Progenitor cell of endocrine pancreas (in vitro differentiated cells): ENCODE results near the gene SIRT3. TPM values are rescaled to one million over a fixed set of nuclear protein-coding genes. Genes with fewer than 3 reads are reported as not detected.

Experiments
- DNase-seq: peaks from one replicate; pipeline ENCODE4 v3.0.0; 2021; ENCODE audit warnings: low spot score; ENCODE audit not compliant: unreplicated experiment
- H3K27ac Mint-ChIP-seq: 2 replicates; pipeline ENCODE4 v1.8.0; 2021; ENCODE audit warnings: mild to moderate bottlenecking, moderate library complexity, mixed read lengths
- H3K27me3 Mint-ChIP-seq: 2 replicates; pipeline ENCODE4 v1.8.0; 2021; ENCODE audit warnings: mixed read lengths
- H3K36me3 Mint-ChIP-seq: 2 replicates; pipeline ENCODE4 v1.8.0; 2022; ENCODE audit warnings: mixed read lengths; ENCODE audit not compliant: insufficient read depth
- H3K4me1 Mint-ChIP-seq: 2 replicates; pipeline ENCODE4 v1.8.0; 2021; ENCODE audit warnings: low read depth, mixed read lengths
- H3K4me3 Mint-ChIP-seq: 2 replicates; pipeline ENCODE4 v1.8.0; 2021; ENCODE audit warnings: low read depth, mild to moderate bottlenecking, moderate library complexity, mixed read lengths
- H3K9me3 Mint-ChIP-seq: 2 replicates; pipeline ENCODE4 v1.8.0; 2021; ENCODE audit warnings: low read depth, mixed read lengths
- total RNA-seq: library from RNA; stranded (reverse); gene quantifications from 2 replicates; pipeline ENCODE4 v1.2.1, GENCODE V29; 2021
- TF ChIP-seq, protein P1 (sequence below): fragments of 200-600 bp; sonication (generic); IDR thresholded peaks from one replicate; pipeline ENCODE4 v1.5.0; 2021; ENCODE audit warnings: antibody characterized with exemption, mild to moderate bottlenecking; ENCODE audit not compliant: unreplicated experiment

Gene SIRT3
- total RNA-seq, 1 donor from 2014 or later, result 27.0 TPM

- no peak overlapping the region for H3K27ac Mint-ChIP-seq
- H3K4me3 Mint-ChIP-seq, result no peak overlapping the region
- no peaks in the 10 kb centered on the region for H3K27me3 Mint-ChIP-seq
- DNase-seq, result no peak
- H3K4me1 Mint-ChIP-seq, result peaks cover 8% of the 10 kb centered on the region
- TF ChIP-seq, protein P1, sequence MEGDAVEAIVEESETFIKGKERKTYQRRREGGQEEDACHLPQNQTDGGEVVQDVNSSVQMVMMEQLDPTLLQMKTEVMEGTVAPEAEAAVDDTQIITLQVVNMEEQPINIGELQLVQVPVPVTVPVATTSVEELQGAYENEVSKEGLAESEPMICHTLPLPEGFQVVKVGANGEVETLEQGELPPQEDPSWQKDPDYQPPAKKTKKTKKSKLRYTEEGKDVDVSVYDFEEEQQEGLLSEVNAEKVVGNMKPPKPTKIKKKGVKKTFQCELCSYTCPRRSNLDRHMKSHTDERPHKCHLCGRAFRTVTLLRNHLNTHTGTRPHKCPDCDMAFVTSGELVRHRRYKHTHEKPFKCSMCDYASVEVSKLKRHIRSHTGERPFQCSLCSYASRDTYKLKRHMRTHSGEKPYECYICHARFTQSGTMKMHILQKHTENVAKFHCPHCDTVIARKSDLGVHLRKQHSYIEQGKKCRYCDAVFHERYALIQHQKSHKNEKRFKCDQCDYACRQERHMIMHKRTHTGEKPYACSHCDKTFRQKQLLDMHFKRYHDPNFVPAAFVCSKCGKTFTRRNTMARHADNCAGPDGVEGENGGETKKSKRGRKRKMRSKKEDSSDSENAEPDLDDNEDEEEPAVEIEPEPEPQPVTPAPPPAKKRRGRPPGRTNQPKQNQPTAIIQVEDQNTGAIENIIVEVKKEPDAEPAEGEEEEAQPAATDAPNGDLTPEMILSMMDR, result no peak
- H3K9me3 Mint-ChIP-seq, result no peaks in the 10 kb centered on the region
- H3K36me3 Mint-ChIP-seq, result peaks cover 1% of the 10 kb centered on the region
Observed at GRCh38 chr11:203056-203944, 32.8 kb downstream of the SIRT3 start.

GRCh38 chr11:202490-202889 lies 33.7 kb downstream of the SIRT3 start:
- DNase-seq, result no peak
- TF ChIP-seq, protein P1, result no peak
- H3K27ac Mint-ChIP-seq, result no peak overlapping the region
- peaks cover 5% of the 10 kb centered on the region for H3K4me1 Mint-ChIP-seq
- H3K4me3 Mint-ChIP-seq, result no peak overlapping the region
- peaks cover 1% of the 10 kb centered on the region for H3K36me3 Mint-ChIP-seq
- H3K27me3 Mint-ChIP-seq, result no peaks in the 10 kb centered on the region
- H3K9me3 Mint-ChIP-seq, result no peaks in the 10 kb centered on the region

- Mint-ChIP-seq H3K27me3 (no peaks in the 10 kb centered on the region), H3K36me3 (peaks cover 1% of the 10 kb centered on the region), H3K4me3 (no peak overlapping the region), H3K9me3 (no peaks in the 10 kb centered on the region), H3K27ac (no peak overlapping the region), H3K4me1 (peaks cover 5% of the 10 kb centered on the region)
- TF ChIP-seq, protein P1, result no peak
- DNase-seq, result no peak
Observed at GRCh38 chr11:201966-202365, 34.2 kb downstream of the SIRT3 start.

DNA sequence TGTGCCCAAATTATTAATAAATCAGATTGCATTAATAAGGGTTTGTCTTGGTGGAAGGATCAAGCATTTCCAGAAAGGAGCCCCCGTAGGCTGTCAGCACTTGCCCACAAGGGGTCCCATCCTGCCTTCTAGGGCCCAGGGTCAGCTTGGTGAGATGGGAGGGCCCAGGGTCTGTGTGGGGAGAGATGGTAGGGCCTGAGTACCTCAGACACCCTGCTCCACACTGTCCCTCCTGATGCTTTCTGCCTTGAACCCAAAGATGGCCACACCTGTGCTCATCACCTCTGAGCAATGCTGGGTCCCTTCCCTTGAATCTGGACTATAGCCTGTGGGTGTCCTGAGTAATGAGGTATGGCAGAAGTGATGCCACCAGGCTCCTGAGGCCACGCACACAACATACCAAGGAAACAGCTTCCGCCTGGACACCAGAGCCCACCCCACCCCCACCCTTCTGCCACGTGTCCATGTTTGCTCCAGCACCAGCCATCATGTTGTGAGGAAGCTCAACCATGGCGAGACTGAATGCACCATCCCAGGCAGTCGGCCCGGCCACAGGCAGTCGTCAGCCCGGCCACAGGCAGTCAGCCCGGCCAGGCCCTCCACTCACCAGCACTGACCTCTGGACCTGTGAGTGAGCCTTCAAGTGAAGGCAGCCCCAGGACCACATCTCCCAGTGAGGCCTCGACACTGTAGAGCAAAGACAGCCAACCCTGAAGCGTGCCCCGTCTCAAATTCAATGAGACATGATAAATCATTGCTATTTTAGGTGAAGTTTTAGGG lies 35.7 kb downstream of the SIRT3 start:
- Mint-ChIP-seq H3K4me3 (no peak overlapping the region), H3K4me1 (no peaks in the 10 kb centered on the region), H3K27ac (no peak overlapping the region), H3K9me3 (no peaks in the 10 kb centered on the region), H3K27me3 (no peaks in the 10 kb centered on the region), H3K36me3 (peaks cover 1% of the 10 kb centered on the region)
- TF ChIP-seq, protein P1, result no peak
- DNase-seq, result no peak

DNA sequence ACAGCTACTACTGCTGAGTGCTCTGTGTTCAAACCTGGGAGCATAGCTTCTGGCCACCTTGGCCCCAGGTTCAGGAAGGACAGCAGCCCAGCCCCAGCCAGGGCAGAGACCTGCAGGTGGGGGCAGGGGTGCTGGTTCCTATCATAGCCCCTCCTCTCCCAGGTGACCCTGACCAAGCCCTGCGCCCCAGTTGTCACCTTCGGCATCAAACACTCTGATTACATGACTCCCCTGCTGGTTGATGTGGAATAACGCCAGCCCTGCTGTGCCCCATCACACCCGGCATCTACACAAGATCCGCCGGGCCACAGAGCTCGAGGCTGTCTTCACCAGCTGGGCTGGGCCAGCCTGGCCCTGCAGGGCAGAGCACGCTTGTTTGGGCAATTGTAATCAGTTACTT lies 36.4 kb downstream of the SIRT3 start:
- H3K4me3 Mint-ChIP-seq, result no peak overlapping the region
- DNase-seq, result no peak

More for the DNA sequence above, 36.4 kb downstream of the SIRT3 start:
- Mint-ChIP-seq H3K27me3 (no peaks in the 10 kb centered on the region), H3K4me1 (no peaks in the 10 kb centered on the region), H3K9me3 (no peaks in the 10 kb centered on the region), H3K27ac (no peak overlapping the region), H3K36me3 (peaks cover 1% of the 10 kb centered on the region)
- TF ChIP-seq, protein P1, result no peak
